Measurements from ENCODE around the gene PUM1. TPM values are rescaled to one million over a fixed set of nuclear protein-coding genes. Genes with fewer than 3 reads are reported as not detected.

PUM1 gene
- total and polyA plus RNA-seq, 10 donors = 14.9 to 122 (median 82.5) TPM

DNA sequence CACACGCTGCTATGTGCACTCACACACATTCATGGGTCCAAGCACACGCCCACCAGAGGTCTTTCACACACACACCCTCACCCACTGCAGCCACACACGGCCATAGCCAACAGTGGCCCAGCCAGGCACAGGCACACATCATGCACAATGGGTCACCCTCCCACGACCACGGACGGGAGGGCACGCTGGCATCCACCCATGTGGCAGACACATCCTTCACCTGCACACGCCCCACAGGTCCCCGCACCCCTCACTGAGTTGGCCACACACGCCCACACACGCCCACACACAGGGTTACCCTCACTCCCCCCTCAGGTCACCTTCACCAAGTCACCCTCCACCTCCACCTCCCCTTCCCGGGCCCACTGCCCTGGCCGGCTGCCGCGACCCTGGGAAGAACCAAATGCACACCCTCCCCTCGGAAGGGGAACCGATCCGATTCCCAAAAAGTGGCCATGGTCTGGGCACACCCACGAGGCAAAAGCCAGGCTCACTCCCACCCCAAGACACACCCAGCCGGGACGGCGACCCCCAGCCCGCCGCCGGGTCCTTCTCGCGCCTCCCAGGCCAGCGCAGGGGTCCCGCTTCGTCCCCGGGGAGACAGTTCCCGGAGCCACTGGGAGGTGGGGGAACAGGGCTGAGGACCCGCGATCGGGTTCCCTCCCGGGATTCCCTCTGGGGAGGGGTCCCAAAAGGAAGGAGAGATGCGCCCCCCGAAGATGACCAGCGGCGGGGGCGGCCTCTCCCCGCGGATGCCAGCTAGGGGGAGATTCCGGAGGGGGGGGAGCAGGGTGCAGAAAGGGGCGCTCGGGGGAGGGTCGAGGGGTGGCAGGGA lies 157.8 kb downstream of the PUM1 start:
- peak; percentile 75 for DNase-seq
- intact Hi-C loops (cut with DNase I; ENCODE audit: low total_unique reads) = no loop called here
- Histone ChIP-seq H3K27ac (peak overlapping the region in 6 of 8 donors; percentile 44 to 84 (median 76)), H3K27me3 (replicated peaks in 1 of 7) (peaks cover 0 to 43% (median 14%) of the 10 kb centered on the region in 7 donors), H3K36me3 (no peaks in the 10 kb centered on the region), H3K4me1 (peaks cover 10 to 91% (median 61%) of the 10 kb centered on the region in 6 donors), H3K9me3 (no peaks in the 10 kb centered on the region), H3K4me3 (peak overlapping the region; percentile 26 to 70 (median 38))
- 9 to 17% (median 10%) methylated on average over 29 to 47 of the region's 47 CpGs for WGBS, 5 donors
- TF ChIP-seq, protein P1, sequence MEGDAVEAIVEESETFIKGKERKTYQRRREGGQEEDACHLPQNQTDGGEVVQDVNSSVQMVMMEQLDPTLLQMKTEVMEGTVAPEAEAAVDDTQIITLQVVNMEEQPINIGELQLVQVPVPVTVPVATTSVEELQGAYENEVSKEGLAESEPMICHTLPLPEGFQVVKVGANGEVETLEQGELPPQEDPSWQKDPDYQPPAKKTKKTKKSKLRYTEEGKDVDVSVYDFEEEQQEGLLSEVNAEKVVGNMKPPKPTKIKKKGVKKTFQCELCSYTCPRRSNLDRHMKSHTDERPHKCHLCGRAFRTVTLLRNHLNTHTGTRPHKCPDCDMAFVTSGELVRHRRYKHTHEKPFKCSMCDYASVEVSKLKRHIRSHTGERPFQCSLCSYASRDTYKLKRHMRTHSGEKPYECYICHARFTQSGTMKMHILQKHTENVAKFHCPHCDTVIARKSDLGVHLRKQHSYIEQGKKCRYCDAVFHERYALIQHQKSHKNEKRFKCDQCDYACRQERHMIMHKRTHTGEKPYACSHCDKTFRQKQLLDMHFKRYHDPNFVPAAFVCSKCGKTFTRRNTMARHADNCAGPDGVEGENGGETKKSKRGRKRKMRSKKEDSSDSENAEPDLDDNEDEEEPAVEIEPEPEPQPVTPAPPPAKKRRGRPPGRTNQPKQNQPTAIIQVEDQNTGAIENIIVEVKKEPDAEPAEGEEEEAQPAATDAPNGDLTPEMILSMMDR (IDR thresholded peaks at IDR 0.05 in 8 of 11, conservative IDR thresholded peaks at IDR 0.05 in 3 of 11) = no peak
- peak in 1 of 3 donors; percentile 26 for TF ChIP-seq POLR2AphosphoS5 (IDR thresholded peaks at IDR 0.05)

DNA sequence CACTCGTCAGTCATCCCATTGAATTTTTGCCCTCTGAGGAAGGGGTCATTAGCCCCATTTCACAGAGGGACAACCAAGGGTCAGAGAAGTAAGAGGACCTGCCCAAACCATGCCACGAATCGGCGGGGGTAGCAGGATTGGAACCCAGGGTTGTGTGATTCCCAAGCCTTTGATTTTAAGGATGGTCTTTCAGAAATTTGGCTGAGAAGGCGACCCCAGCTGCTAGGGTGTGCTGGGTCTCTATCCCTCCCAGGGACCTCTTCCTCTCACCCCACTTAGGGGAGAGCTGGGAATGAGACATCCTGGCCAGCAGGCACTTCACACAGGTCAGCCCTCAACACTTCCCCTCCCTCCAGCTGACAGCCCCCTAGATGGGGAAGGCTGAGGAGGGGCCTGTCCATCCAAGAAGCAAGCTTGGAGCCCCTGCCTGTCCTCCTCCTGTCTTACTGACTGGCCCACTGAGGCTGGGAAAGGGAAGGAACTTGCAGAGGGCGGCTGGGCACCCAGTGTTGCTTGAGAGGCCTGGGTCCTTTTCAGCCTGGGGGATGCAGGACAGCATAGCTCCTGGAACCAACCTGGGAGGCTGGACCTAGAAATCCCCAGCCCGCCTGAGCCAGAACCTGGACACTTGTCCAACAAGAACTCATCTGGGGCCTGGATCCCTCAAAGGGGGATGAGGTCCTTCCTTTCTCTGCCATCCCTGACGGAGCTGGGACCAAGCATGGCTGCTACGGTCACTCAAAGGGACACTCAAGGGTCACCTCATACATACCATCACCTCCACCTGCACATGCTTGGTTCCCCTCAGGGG lies 158.7 kb downstream of the PUM1 start:
- no peaks in the 10 kb centered on the region for H3K9me3 ChIP-seq
- intact Hi-C loops (cut with DNase I; ENCODE audit: low total_unique reads) = no loop called here
- peaks cover 13 to 91% (median 67%) of the 10 kb centered on the region in 6 donors for H3K4me1 ChIP-seq
- no peaks in the 10 kb centered on the region for H3K36me3 ChIP-seq
- peak overlapping the region in 6 of 8 donors; percentile 26 to 70 (median 38) for H3K4me3 ChIP-seq
- H3K27ac ChIP-seq = peak overlapping the region in 5 of 8 donors; percentile 20 to 84 (median 76)
- DNase-seq = peak; percentile 65
- H3K27me3 ChIP-seq (replicated peaks in 1 of 7) = peaks cover 0 to 48% (median 14%) of the 10 kb centered on the region in 7 donors
- TF ChIP-seq POLR2AphosphoS5 (IDR thresholded peaks at IDR 0.05) (no peak), POLR2A (IDR thresholded peaks at IDR 0.05) (no peak)
- TF ChIP-seq, protein P1 (IDR thresholded peaks at IDR 0.05 in 8 of 11, conservative IDR thresholded peaks at IDR 0.05 in 3 of 11) = no peak
- 83 to 93% (median 84%) methylated on average over 8 to 9 of the region's 9 CpGs for WGBS, 5 donors

- whole genome bisulfite sequencing, 5 donors = 52 to 65% (median 56%) methylated on average over 6 to 9 of the region's 9 CpGs
- peak; percentile 67 for DNase-seq
- intact Hi-C loops (cut with DNase I; ENCODE audit: low total_unique reads) = no loop called here
- Histone ChIP-seq H3K9me3 (no peaks in the 10 kb centered on the region), H3K4me1 (peaks cover 19 to 91% (median 68%) of the 10 kb centered on the region in 6 donors), H3K27ac (peak overlapping the region in 5 of 8 donors; percentile 26 to 84 (median 76)), H3K36me3 (peaks cover 0 to 4% (median 0%) of the 10 kb centered on the region in 6 donors), H3K4me3 (peak overlapping the region in 3 of 8 donors; percentile 36 to 70 (median 56)), H3K27me3 (replicated peaks in 1 of 7) (peaks cover 0 to 45% (median 14%) of the 10 kb centered on the region in 7 donors)
- no peak for TF ChIP-seq POLR2AphosphoS5 (IDR thresholded peaks at IDR 0.05)
- TF ChIP-seq, protein P1 (IDR thresholded peaks at IDR 0.05 in 8 of 11, conservative IDR thresholded peaks at IDR 0.05 in 3 of 11) = no peak
- TF ChIP-seq POLR2A (IDR thresholded peaks at IDR 0.05) = no peak
Measured at GRCh38 chr1:30905916-30906620, 159.4 kb downstream of the PUM1 start.
